Activated CD4-positive, alpha-beta memory T cell treated with anti-CD3 and anti-CD28 coated beads for 36 hours (primary cell): ENCODE data around the gene TEX264. TPM values are rescaled to one million over a fixed set of nuclear protein-coding genes. Genes with fewer than 3 reads are reported as not detected.

Experiments used
- CTCF ChIA-PET: fragments of 350-600 bp; sonication (Branson Sonifier 250); formaldehyde crosslinking; loops from one replicate; lab custom pipeline; 2021; ENCODE audit warnings: antibody characterized with exemption, inconsistent platforms; lab: Charles Lee
- POLR2A ChIA-PET: fragments of 350-600 bp; sonication (Branson Sonifier 250); formaldehyde crosslinking; loops from one replicate; lab custom pipeline; 2021; ENCODE audit warnings: antibody characterized with exemption; lab: Charles Lee
- DNase-seq: peaks from one replicate; pipeline ENCODE4 v3.0.0-alpha.2; 2020
- H3K27ac Mint-ChIP-seq: one replicate; pipeline ENCODE4 v1.8.0; 2021; ENCODE audit warnings: mixed read lengths
- H3K27me3 Mint-ChIP-seq: one replicate; pipeline ENCODE4 v1.8.0; 2021; ENCODE audit warnings: mixed read lengths
- H3K36me3 Mint-ChIP-seq: one replicate; pipeline ENCODE4 v1.8.0; 2021; ENCODE audit warnings: mixed read lengths
- H3K4me1 Mint-ChIP-seq: one replicate; pipeline ENCODE4 v1.8.0; 2021; ENCODE audit warnings: low read depth, mixed read lengths
- H3K4me3 Mint-ChIP-seq: one replicate; pipeline ENCODE4 v1.8.0; 2021; ENCODE audit warnings: mild to moderate bottlenecking, mixed read lengths
- H3K9me3 Mint-ChIP-seq: one replicate; pipeline ENCODE4 v1.8.0; 2021; ENCODE audit warnings: mixed read lengths
- intact Hi-C: fragments of 100-400 bp; cut with micrococcal nuclease; formaldehyde crosslinking; loops from one replicate; pipeline ENCODE4 v1.15.1; 2023
- total RNA-seq, 2 experiments: library from RNA; stranded (reverse); gene quantifications; one replicate each; pipeline ENCODE4 v1.2.3, GENCODE V29; 2021

Gene TEX264
- total RNA-seq, 2 experiments from 2014 or later: 44.9 to 45.2 TPM

- intact Hi-C loops: no loop called here
- Mint-ChIP-seq H3K9me3 (no peaks in the 10 kb centered on the region), H3K36me3 (peaks cover 17% of the 10 kb centered on the region), H3K4me3 (no peak overlapping the region), H3K27me3 (no peaks in the 10 kb centered on the region), H3K4me1 (peaks cover 13% of the 10 kb centered on the region), H3K27ac (no peak overlapping the region)
- CTCF ChIA-PET: interaction anchor here (1.2 kb wide), 1 partner anchor 16 kb away, joined by 4 read pairs; no protein-coding TSS in a partner anchor
- POLR2A ChIA-PET: no interaction called here
- no peak for DNase-seq
Observed at GRCh38 chr3:51698209-51698608, 27.2 kb downstream of the TEX264 start.

- DNase-seq: no peak
- peaks cover 15% of the 10 kb centered on the region for H3K36me3 Mint-ChIP-seq
- intact Hi-C loops: no loop called here
- H3K27ac Mint-ChIP-seq: no peak overlapping the region
- H3K9me3 Mint-ChIP-seq: no peaks in the 10 kb centered on the region
- ChIA-PET CTCF (no interaction called here), POLR2A (no interaction called here)
- no peak overlapping the region for H3K4me3 Mint-ChIP-seq
- no peaks in the 10 kb centered on the region for H3K27me3 Mint-ChIP-seq
- H3K4me1 Mint-ChIP-seq: peaks cover 13% of the 10 kb centered on the region
Observed at GRCh38 chr3:51700403-51700802, 29.4 kb downstream of the TEX264 start.

GRCh38 chr3:51702156-51702555 lies 31.1 kb downstream of the TEX264 start:
- CTCF ChIA-PET: interaction anchor here (1.2 kb wide), 1 partner anchor 17 kb away, joined by 3 read pairs; no protein-coding TSS in a partner anchor
- Mint-ChIP-seq H3K4me3 (no peak overlapping the region), H3K36me3 (peaks cover 15% of the 10 kb centered on the region), H3K4me1 (peaks cover 21% of the 10 kb centered on the region), H3K27ac (no peak overlapping the region), H3K9me3 (no peaks in the 10 kb centered on the region), H3K27me3 (no peaks in the 10 kb centered on the region)
- DNase-seq: no peak
- POLR2A ChIA-PET: no interaction called here
- intact Hi-C loops: no loop called here

DNA sequence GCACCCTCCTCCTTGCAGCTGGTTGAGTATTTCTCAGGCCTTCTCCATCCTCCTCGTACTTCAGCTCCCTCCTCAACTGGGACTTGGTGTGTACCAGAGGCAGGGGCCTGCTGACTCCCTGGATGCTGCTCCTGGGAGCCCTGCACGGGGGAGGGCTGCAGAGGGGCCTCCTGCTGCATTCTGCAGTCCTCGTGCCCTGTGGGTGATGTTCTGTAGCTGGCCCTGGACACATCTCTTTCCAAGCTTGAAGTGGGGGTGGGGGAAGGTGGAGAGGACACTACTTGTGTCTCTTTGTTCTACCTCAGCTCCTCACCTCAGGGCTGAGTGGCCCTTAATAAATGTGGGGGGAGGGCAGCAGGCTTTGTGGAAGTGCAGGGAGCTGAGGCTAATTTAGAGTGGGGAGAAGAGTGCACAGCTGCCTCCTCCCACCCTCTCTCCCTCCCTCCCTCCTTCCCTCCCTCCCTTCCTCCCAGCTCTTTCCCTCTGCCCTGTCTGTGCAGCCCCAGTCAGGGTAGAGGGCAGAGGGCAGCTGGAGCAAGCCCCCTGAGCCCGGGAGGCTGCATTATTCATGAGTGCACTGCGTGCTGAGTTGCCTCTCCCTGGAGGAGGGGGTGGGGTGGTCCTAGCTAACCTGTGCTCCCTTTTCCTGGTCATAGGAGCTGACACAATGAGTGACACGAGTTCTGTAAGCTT lies 32.2 kb downstream of the TEX264 start:
- no peak for DNase-seq
- CTCF ChIA-PET: interaction anchor here (0.7 kb wide), 1 partner anchor 388 kb away, joined by 3 read pairs; no protein-coding TSS in a partner anchor
- H3K4me3 Mint-ChIP-seq: no peak overlapping the region
- peaks cover 11% of the 10 kb centered on the region for H3K36me3 Mint-ChIP-seq
- no peak overlapping the region for H3K27ac Mint-ChIP-seq
- peaks cover 20% of the 10 kb centered on the region for H3K4me1 Mint-ChIP-seq
- H3K9me3 Mint-ChIP-seq: no peaks in the 10 kb centered on the region
- intact Hi-C loops: no loop called here
- no peaks in the 10 kb centered on the region for H3K27me3 Mint-ChIP-seq
- POLR2A ChIA-PET: no interaction called here

DNA sequence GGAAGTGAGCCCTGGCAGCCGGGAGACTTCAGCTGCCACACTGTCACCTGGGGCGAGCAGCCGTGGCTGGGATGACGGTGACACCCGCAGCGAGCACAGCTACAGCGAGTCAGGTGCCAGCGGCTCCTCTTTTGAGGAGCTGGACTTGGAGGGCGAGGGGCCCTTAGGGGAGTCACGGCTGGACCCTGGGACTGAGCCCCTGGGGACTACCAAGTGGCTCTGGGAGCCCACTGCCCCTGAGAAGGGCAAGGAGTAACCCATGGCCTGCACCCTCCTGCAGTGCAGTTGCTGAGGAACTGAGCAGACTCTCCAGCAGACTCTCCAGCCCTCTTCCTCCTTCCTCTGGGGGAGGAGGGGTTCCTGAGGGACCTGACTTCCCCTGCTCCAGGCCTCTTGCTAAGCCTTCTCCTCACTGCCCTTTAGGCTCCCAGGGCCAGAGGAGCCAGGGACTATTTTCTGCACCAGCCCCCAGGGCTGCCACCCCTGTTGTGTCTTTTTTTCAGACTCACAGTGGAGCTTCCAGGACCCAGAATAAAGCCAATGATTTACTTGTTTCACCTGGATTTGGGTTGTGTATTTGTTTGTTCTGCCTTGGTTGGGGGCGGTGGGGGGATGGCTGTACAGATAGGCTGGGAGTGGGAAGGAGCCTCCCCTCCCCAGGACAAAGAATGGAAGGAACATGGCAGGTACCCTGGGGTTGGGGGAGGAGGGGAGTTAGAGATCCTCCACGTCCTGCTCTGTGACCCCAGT lies 32.9 kb downstream of the TEX264 start:
- CTCF ChIA-PET: interaction anchor here (0.6 to 0.7 kb wide), 2 partner anchors 135 to 388 kb away, joined by 3 read pairs; no protein-coding TSS in a partner anchor
- H3K4me1 Mint-ChIP-seq: peaks cover 16% of the 10 kb centered on the region
- no peaks in the 10 kb centered on the region for H3K27me3 Mint-ChIP-seq
- peaks cover 9% of the 10 kb centered on the region for H3K36me3 Mint-ChIP-seq
- H3K9me3 Mint-ChIP-seq: no peaks in the 10 kb centered on the region
- intact Hi-C loops: no loop called here
- H3K4me3 Mint-ChIP-seq: no peak overlapping the region
- POLR2A ChIA-PET: no interaction called here
- DNase-seq: no peak
- H3K27ac Mint-ChIP-seq: peak overlapping the region; percentile 33

DNA sequence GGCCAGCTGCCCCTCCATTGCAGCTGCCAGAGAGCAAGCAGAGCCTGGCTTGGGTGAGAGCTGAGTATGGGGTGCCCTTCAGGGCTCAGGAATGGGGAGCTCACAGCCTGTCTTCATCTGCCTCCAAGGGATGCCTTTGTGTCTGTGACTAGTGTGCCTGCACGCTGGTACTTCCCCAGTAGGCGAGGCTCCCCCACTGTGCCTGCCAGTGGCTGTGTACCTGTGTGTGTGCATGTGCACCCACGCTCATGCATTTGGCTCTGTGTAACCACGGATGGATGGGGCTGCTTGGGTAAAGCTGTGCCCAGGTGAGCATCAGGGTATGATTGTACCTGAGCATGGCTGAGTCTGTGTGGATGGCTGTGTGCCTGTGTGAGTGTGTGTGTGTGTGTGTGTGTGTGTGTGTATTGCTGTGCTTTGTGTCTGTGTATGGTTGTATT lies 33.5 kb downstream of the TEX264 start:
- ChIA-PET POLR2A (no interaction called here), CTCF (interaction anchor here (0.6 to 2.1 kb wide), 2 partner anchors 23 to 136 kb away, joined by 3 to 7 read pairs; no protein-coding TSS in a partner anchor)
- Mint-ChIP-seq H3K4me1 (peaks cover 14% of the 10 kb centered on the region), H3K27me3 (no peaks in the 10 kb centered on the region), H3K4me3 (no peak overlapping the region), H3K27ac (no peak overlapping the region), H3K9me3 (no peaks in the 10 kb centered on the region), H3K36me3 (peaks cover 5% of the 10 kb centered on the region)
- intact Hi-C loops: no loop called here
- DNase-seq: no peak

GRCh38 chr3:51705276-51706020 lies 34.4 kb downstream of the TEX264 start:
- no peaks in the 10 kb centered on the region for H3K27me3 Mint-ChIP-seq
- CTCF ChIA-PET: interaction anchor here (1.4 to 2.1 kb wide), 3 partner anchors 14 to 36 kb away, joined by 3 to 7 read pairs (median 4); no protein-coding TSS in a partner anchor
- H3K4me3 Mint-ChIP-seq: no peak overlapping the region
- POLR2A ChIA-PET: no interaction called here
- intact Hi-C loops: no loop called here
- DNase-seq: no peak
- H3K36me3 Mint-ChIP-seq: peaks cover 4% of the 10 kb centered on the region
- peaks cover 16% of the 10 kb centered on the region for H3K4me1 Mint-ChIP-seq
- peaks cover 2% of the 10 kb centered on the region for H3K9me3 Mint-ChIP-seq
- H3K27ac Mint-ChIP-seq: no peak overlapping the region

DNA sequence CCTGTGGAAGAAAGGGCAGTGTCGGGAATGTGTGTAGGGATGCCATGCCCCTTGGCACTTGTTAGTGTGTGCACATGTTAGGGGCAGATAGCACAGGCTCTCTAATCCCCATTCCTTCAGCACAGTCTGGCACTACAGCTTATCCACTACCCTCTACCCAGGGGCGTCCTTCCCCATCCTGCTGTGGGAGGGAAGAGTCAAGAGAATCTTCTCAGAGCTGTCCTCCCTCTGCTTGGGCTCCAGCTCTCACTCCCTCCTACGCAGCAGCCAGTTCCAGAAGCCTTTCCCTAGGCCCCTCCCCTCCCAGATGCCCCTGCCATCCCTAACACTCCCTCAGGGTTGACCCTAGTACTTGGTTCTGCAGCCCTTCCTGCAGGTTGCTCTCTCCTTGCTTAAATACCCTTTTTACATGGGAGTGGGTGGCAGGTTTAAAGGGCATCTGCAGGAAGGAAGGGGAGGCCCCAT lies 35.0 kb downstream of the TEX264 start:
- CTCF ChIA-PET: interaction anchor here (1.4 to 2.1 kb wide), 3 partner anchors 13 to 37 kb away, joined by 3 to 7 read pairs (median 4); no protein-coding TSS in a partner anchor
- intact Hi-C loops: no loop called here
- Mint-ChIP-seq H3K9me3 (peaks cover 2% of the 10 kb centered on the region), H3K27me3 (no peaks in the 10 kb centered on the region), H3K36me3 (peaks cover 4% of the 10 kb centered on the region), H3K4me1 (peaks cover 16% of the 10 kb centered on the region), H3K27ac (no peak overlapping the region), H3K4me3 (no peak overlapping the region)
- no peak for DNase-seq
- POLR2A ChIA-PET: no interaction called here

DNA sequence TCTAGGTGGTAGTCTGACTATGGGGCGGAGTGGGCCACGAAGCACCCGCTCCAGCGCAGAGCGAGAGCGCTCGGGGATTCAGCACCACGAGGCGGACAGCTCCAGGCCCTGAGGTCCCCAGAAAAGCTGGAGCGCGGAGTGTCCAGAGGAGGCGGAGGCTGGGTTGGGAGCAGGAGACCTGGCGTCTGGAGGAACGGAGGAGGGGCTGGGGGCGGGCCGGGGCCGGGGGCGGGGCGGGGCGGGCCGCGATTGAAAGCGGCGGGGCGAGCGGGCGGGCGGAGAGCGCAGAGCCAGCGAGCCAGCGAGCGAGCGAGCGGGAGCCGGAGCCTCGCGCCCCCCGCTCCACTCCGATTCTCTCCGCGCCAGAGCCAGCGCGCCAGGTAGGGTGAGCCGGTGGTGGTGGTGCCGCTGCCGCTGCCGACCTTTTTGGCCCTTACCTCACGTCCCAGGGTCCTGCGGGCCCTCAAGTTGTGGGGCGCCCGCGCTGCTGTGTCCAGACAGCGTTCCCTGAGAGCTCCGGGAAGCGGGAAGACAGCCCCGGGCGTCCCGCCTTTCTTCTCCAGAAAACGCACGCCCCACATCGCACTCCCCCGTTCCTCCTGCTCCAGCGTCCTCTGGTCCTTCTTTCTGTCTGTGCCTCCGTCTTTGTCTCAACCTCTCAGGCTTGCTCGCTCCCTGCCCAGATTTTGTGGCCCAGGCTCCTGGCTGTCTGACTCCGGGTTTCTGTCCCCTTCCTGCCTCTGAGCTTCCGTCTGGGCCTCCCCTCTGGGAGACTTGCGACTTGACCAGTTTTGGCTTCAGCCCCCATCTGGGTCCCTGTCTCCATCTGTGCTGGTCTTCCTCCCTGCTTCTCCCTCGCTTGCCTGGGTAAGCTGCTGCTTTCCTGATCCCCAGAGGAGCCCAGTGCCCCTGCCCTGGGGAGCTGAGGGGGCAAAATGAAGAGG lies 36.0 kb downstream of the TEX264 start, which contains the start of gene GRM2:
TSS of gene GRM2 (plus strand) at position 281 of the 944 bp plus-strand sequence. CDS start 1,916 bp downstream, outside the sequence.
- Mint-ChIP-seq H3K4me3 (no peak within 1 kb of the TSS), H3K9me3 (peaks cover 2% of the 10 kb centered on the region), H3K27ac (no peak within 1 kb of the TSS), H3K36me3 (peaks cover 2% of the 10 kb centered on the region), H3K4me1 (peaks cover 16% of the 10 kb centered on the region), H3K27me3 (no peaks in the 10 kb centered on the region)
- intact Hi-C loops: no loop called here
- POLR2A ChIA-PET: no interaction called here
- peak; percentile 40 for DNase-seq
- CTCF ChIA-PET: interaction anchor here (1.6 kb wide), 1 partner anchor 12 kb away, joined by 4 read pairs; no protein-coding TSS in a partner anchor

- Mint-ChIP-seq H3K36me3 (peaks cover 2% of the 10 kb centered on the region), H3K4me1 (peaks cover 16% of the 10 kb centered on the region), H3K4me3 (no peak overlapping the region), H3K27ac (no peak overlapping the region), H3K27me3 (no peaks in the 10 kb centered on the region), H3K9me3 (peaks cover 2% of the 10 kb centered on the region)
- CTCF ChIA-PET: no interaction called here
- POLR2A ChIA-PET: interaction anchor here (1.0 kb wide), 1 partner anchor 9 kb away, joined by 3 read pairs; no protein-coding TSS in a partner anchor
- intact Hi-C loops: no loop called here
- peak; percentile 7 for DNase-seq
Observed at GRCh38 chr3:51708216-51708845, 37.3 kb downstream of the TEX264 start.
